ENCODE data around the gene ZBP1.

The ZBP1 gene

GRCh38 chr20:57663681-57664451, 43.6 kb upstream of the ZBP1 start:
- DNase-seq (ENCODE audit: insufficient read length, low spot score): no peak
- TF ChIP-seq POU2F2 (IDR thresholded peaks at IDR 0.05; ENCODE audit: low read depth, low read length): no peak
- no peak for TF ChIP-seq POLR2A (IDR thresholded peaks at IDR 0.05; ENCODE audit: low read depth, low read length)
- TF ChIP-seq POLR2AphosphoS5 (IDR thresholded peaks at IDR 0.05; ENCODE audit: low read depth, low read length): no peak
- no peak for TF ChIP-seq TAF1 (IDR thresholded peaks at IDR 0.05; ENCODE audit: low read depth, low read length)
- TF ChIP-seq PAX5 (IDR thresholded peaks at IDR 0.05; ENCODE audit: insufficient read depth, low read length, severe bottlenecking): no peak
- no peak for TF ChIP-seq SPI1 (IDR thresholded peaks at IDR 0.05; ENCODE audit: low read depth, low read length)
- FAIRE-seq: no peak

DNA sequence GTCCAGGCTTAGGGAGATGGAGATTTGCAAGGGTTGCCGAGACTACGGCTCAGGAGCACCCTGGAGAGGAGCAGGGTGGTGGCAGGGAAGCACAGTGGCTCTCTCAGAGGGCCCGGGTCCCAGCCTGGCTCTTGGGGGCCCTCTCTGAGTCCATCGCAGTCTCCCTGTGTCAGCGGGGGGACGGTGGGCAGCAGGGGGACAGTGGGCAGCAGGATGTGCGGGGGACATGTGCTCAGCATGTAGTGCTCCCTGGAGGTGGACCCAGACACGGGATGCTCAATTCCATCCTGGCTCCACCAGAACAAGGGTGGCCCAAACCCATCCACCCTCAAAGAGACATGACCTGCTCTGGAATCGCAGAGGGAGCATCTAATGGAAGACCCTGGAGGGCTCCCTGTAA, 43.0 kb upstream of the ZBP1 start:
- TF ChIP-seq POU2F2 (IDR thresholded peaks at IDR 0.05; ENCODE audit: low read depth, low read length) (no peak), SPI1 (IDR thresholded peaks at IDR 0.05; ENCODE audit: low read depth, low read length) (no peak), TAF1 (IDR thresholded peaks at IDR 0.05; ENCODE audit: low read depth, low read length) (no peak)
- FAIRE-seq (no peak), DNase-seq (ENCODE audit: insufficient read length, low spot score) (peak; percentile 1)

GRCh38 chr20:57662456-57663240, 42.4 kb upstream of the ZBP1 start:
- FAIRE-seq: no peak
- TF ChIP-seq SPI1 (IDR thresholded peaks at IDR 0.05; ENCODE audit: low read depth, low read length): no peak
- TF ChIP-seq TAF1 (IDR thresholded peaks at IDR 0.05; ENCODE audit: low read depth, low read length): no peak
- TF ChIP-seq PAX5 (IDR thresholded peaks at IDR 0.05; ENCODE audit: insufficient read depth, low read length, severe bottlenecking): no peak
- no peak for TF ChIP-seq POU2F2 (IDR thresholded peaks at IDR 0.05; ENCODE audit: low read depth, low read length)
- TF ChIP-seq POLR2A (IDR thresholded peaks at IDR 0.05; ENCODE audit: low read depth, low read length): no peak
- TF ChIP-seq POLR2AphosphoS5 (IDR thresholded peaks at IDR 0.05; ENCODE audit: low read depth, low read length): no peak

DNA sequence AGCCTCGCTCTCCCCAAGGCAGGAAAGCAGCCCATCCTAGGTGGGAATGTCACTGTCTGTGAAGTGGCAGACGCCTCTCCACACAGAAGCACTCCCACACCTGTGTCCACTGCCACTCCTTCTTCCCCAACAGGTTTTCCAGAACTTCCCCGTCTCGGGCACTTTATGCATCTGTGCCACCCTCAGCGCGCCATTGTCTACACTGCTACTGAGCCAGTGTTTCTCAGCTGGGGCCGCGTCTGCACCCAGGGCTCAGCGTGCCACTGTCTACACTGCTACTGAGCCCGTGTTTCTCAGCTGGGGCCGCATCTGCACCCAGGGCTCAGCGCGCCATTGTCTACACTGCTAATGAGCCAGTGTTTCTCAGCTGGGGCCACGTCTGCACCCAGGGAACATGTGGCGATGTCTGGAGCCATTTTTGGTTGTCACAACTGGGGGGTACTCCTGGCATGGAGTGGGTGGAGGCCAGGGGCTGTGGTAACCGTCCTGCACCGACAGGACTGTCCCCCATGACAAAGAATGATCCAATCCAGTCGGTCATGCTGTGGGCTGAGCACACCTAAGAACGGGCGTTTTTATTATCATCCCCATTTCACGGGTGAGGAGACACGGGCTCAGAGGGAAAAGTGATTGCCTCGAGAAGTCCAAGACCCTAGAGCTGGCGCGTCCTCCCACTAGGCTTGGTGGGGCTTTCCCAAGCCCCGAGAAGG, 41.7 kb upstream of the ZBP1 start:
- TF ChIP-seq POU2F2 (IDR thresholded peaks at IDR 0.05; ENCODE audit: low read depth, low read length) (no peak), SPI1 (IDR thresholded peaks at IDR 0.05; ENCODE audit: low read depth, low read length) (no peak), POLR2AphosphoS5 (IDR thresholded peaks at IDR 0.05; ENCODE audit: low read depth, low read length) (no peak), TAF1 (IDR thresholded peaks at IDR 0.05; ENCODE audit: low read depth, low read length) (no peak), POLR2A (IDR thresholded peaks at IDR 0.05; ENCODE audit: low read depth, low read length) (no peak)
- DNase-seq (ENCODE audit: insufficient read length, low spot score) (peak; percentile 4), FAIRE-seq (no peak)

More at GRCh38 chr20:57662456-57663240, 42.4 kb upstream of the ZBP1 start:
- peak; percentile 5 for DNase-seq (ENCODE audit: insufficient read length, low spot score)

- DNase-seq (ENCODE audit: insufficient read length, low spot score) (peak; percentile 8), FAIRE-seq (no peak)
- TF ChIP-seq SPI1 (IDR thresholded peaks at IDR 0.05; ENCODE audit: low read depth, low read length) (no peak), POLR2AphosphoS5 (IDR thresholded peaks at IDR 0.05; ENCODE audit: low read depth, low read length) (no peak), TAF1 (IDR thresholded peaks at IDR 0.05; ENCODE audit: low read depth, low read length) (no peak), POU2F2 (IDR thresholded peaks at IDR 0.05; ENCODE audit: low read depth, low read length) (no peak), POLR2A (IDR thresholded peaks at IDR 0.05; ENCODE audit: low read depth, low read length) (no peak), PAX5 (IDR thresholded peaks at IDR 0.05; ENCODE audit: insufficient read depth, low read length, severe bottlenecking) (no peak)
Observed at GRCh38 chr20:57660922-57661745, 40.9 kb upstream of the ZBP1 start.

GRCh38 chr20:57660181-57660921, 40.1 kb upstream of the ZBP1 start:
- FAIRE-seq (peak; percentile 68), DNase-seq (ENCODE audit: insufficient read length, low spot score) (no peak)
- no peak for TF ChIP-seq POU2F2 (IDR thresholded peaks at IDR 0.05; ENCODE audit: low read depth, low read length)
- TF ChIP-seq POLR2A (IDR thresholded peaks at IDR 0.05; ENCODE audit: low read depth, low read length): no peak
- TF ChIP-seq POLR2AphosphoS5 (IDR thresholded peaks at IDR 0.05; ENCODE audit: low read depth, low read length): no peak
- no peak for TF ChIP-seq PAX5 (IDR thresholded peaks at IDR 0.05; ENCODE audit: insufficient read depth, low read length, severe bottlenecking)
- no peak for TF ChIP-seq SPI1 (IDR thresholded peaks at IDR 0.05; ENCODE audit: low read depth, low read length)
- TF ChIP-seq TAF1 (IDR thresholded peaks at IDR 0.05; ENCODE audit: low read depth, low read length): no peak

- TF ChIP-seq TAF1 (IDR thresholded peaks at IDR 0.05; ENCODE audit: low read depth, low read length) (no peak), POLR2A (IDR thresholded peaks at IDR 0.05; ENCODE audit: low read depth, low read length) (no peak), SPI1 (IDR thresholded peaks at IDR 0.05; ENCODE audit: low read depth, low read length) (no peak), PAX5 (IDR thresholded peaks at IDR 0.05; ENCODE audit: insufficient read depth, low read length, severe bottlenecking) (no peak), POLR2AphosphoS5 (IDR thresholded peaks at IDR 0.05; ENCODE audit: low read depth, low read length) (no peak), POU2F2 (IDR thresholded peaks at IDR 0.05; ENCODE audit: low read depth, low read length) (no peak)
- peak; percentile 17 for DNase-seq (ENCODE audit: insufficient read length, low spot score)
- FAIRE-seq: no peak
Observed at GRCh38 chr20:57659517-57660180, 39.4 kb upstream of the ZBP1 start.

All from GM12891 (cell line).